A673 (cell line): ENCODE data around the gene IFITM1. TPM values are rescaled to one million over a fixed set of nuclear protein-coding genes. Genes with fewer than 3 reads are reported as not detected.
"Not testable (repeated sequence)": the region's sequence is repeated elsewhere in the genome, so short reads cannot be mapped to it uniquely, and the experiment has no call there.

ENCODE experiments used
- BruUV-seq: library from RNA; stranded (reverse); fragments of 400-500 nt; replicated peaks from 2 replicates; lab custom pipeline; 2021; lab: Mats Ljungman, UMichigan
- CTCF ChIA-PET: fragments of 300-600 bp; sonication (Branson Sonifier 250); formaldehyde crosslinking; loops from one replicate; lab custom pipeline; 2022; ENCODE audit warnings: antibody characterized with exemption; lab: Charles Lee
- POLR2A ChIA-PET: fragments of 300-600 bp; sonication (Branson Sonifier 250); formaldehyde crosslinking; loops from one replicate; lab custom pipeline; 2022; ENCODE audit warnings: antibody characterized with exemption; ENCODE audit not compliant: low non-redundant PET; lab: Charles Lee
- DNase-seq: peaks from one replicate; pipeline ENCODE4 v3.0.0-alpha.2; 2015; ENCODE audit warnings: low spot score
- H3K27ac ChIP-seq: fragments of 200-600 bp; sonication (generic); 2 replicates; pipeline ENCODE4 v1.5.1; 2016; ENCODE audit warnings: mixed run types, low read depth, mild to moderate bottlenecking, mixed read lengths, antibody characterized with exemption, low read length; ENCODE audit not compliant: poor library complexity, severe bottlenecking
- H3K27me3 ChIP-seq: fragments of 200-600 bp; sonication (generic); replicated peaks from 2 replicates; pipeline ENCODE4 v1.6.1; 2017; ENCODE audit warnings: mixed run types, low read depth, mild to moderate bottlenecking, mixed read lengths, antibody characterized with exemption, low read length; ENCODE audit not compliant: insufficient read depth, poor library complexity
- H3K36me3 ChIP-seq: fragments of 200-600 bp; sonication (generic); 2 replicates; pipeline ENCODE4 v1.6.1; 2016; ENCODE audit warnings: mixed run types, mild to moderate bottlenecking, mixed read lengths, antibody characterized with exemption, low read length; ENCODE audit not compliant: insufficient read depth, poor library complexity, severe bottlenecking
- H3K4me1 ChIP-seq: fragments of 200-600 bp; sonication (generic); 2 replicates; pipeline ENCODE4 v1.6.1; 2017; ENCODE audit warnings: mixed run types, mild to moderate bottlenecking, mixed read lengths, antibody characterized with exemption, low read length; ENCODE audit not compliant: insufficient read depth, poor library complexity, severe bottlenecking
- H3K4me3 ChIP-seq: fragments of 200-600 bp; sonication (generic); 2 replicates; pipeline ENCODE4 v1.5.1; 2016; ENCODE audit warnings: low read depth, mixed run types, mild to moderate bottlenecking, mixed read lengths, low read length; ENCODE audit not compliant: poor library complexity, severe bottlenecking
- H3K9me3 ChIP-seq: fragments of 200-600 bp; sonication (generic); 2 replicates; pipeline ENCODE4 v1.6.1; 2016; ENCODE audit warnings: mixed run types, low read depth, mild to moderate bottlenecking, mixed read lengths, antibody characterized with exemption, low read length; ENCODE audit not compliant: poor library complexity, severe bottlenecking
- EZH2 ChIP-seq: fragments of 200-600 bp; sonication (generic); IDR thresholded peaks from 2 replicates; pipeline ENCODE4 v1.6.1; 2017; ENCODE audit warnings: borderline replicate concordance, low read depth, mild to moderate bottlenecking, mixed read lengths, antibody characterized with exemption, low read length; ENCODE audit not compliant: poor library complexity, severe bottlenecking
- intact Hi-C: fragments of 100-400 bp; cut with micrococcal nuclease; formaldehyde crosslinking; loops from one replicate; pipeline ENCODE4 v1.10.0; 2022; ENCODE audit not compliant: unreplicated experiment
- total RNA-seq: library from RNA; stranded (reverse); gene quantifications from 2 replicates; pipeline ENCODE4 v1.2.3, GENCODE V29; 2021
- TF ChIP-seq, protein P1 (sequence below): fragments of 300-800, 200-600 bp; sonication (generic); conservative IDR thresholded peaks from 2 replicates; pipeline ENCODE4 v1.5.1; 2017; ENCODE audit warnings: low read depth, mild to moderate bottlenecking, antibody characterized with exemption, low read length, moderate library complexity, mixed read lengths

The IFITM1 gene
- total RNA-seq, 1 experiment from 2014 or later: 24.4 TPM

DNA sequence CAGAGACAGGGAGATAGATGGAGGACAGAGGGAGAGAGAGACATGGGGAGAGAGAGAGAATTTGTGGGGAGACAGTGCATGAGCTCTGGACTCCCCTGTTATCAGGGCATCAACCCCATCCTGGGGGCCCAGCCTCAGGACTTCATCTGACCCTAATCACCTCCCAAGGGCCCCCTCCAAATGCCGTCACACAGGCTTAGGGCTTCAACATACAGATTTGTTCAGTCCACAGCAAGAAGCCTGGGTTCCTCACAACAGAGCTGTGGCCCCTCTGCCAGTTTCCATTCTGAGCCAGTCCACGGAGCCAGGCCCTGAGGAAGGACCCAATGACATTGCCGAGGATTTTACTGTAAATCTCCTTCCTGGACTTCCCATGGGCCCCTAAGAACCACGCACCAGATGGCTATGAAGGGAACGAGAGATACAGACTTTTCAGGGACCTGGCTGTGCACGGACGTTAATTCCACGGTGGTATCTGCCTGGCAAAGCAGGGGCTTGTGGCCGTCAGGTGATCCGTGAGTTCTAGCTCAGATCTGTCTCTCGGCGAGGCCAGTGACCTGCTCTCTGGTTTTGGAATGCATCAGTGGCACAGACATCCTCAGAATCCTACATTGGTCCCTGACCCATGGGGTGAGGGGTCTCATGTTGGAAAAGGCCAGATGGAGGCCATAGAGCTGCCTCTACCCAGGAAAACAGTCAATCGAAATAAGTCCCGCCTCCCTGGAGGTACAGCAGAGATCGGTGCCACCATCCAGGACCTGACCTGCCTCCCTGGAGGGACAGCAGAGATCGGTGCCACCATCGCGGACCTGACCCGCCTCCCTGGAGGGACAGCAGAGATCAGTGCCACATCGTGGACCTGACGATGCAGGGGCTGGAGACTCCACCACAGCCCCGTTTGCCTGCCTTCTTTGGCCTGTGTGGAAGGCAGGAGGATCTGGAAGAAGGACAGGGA is 46.8 kb downstream of the IFITM1 start:
- POLR2A ChIA-PET: no interaction called here
- Histone ChIP-seq H3K27ac (no peak overlapping the region), H3K9me3 (peaks cover 3% of the 10 kb centered on the region), H3K27me3 (no peaks in the 10 kb centered on the region), H3K4me1 (peaks cover 3% of the 10 kb centered on the region), H3K4me3 (no peak overlapping the region), H3K36me3 (no peaks in the 10 kb centered on the region)
- CTCF ChIA-PET: no interaction called here
- BruUV-seq: no TSS peak
- intact Hi-C loops: no loop called here
- TF ChIP-seq, protein P1, sequence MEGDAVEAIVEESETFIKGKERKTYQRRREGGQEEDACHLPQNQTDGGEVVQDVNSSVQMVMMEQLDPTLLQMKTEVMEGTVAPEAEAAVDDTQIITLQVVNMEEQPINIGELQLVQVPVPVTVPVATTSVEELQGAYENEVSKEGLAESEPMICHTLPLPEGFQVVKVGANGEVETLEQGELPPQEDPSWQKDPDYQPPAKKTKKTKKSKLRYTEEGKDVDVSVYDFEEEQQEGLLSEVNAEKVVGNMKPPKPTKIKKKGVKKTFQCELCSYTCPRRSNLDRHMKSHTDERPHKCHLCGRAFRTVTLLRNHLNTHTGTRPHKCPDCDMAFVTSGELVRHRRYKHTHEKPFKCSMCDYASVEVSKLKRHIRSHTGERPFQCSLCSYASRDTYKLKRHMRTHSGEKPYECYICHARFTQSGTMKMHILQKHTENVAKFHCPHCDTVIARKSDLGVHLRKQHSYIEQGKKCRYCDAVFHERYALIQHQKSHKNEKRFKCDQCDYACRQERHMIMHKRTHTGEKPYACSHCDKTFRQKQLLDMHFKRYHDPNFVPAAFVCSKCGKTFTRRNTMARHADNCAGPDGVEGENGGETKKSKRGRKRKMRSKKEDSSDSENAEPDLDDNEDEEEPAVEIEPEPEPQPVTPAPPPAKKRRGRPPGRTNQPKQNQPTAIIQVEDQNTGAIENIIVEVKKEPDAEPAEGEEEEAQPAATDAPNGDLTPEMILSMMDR: no peak
- no peak for TF ChIP-seq EZH2
- DNase-seq: no peak

GRCh38 chr11:362642-363442 is 49.0 kb downstream of the IFITM1 start:
- TF ChIP-seq EZH2: no peak
- TF ChIP-seq, protein P1: no peak
- Histone ChIP-seq H3K4me1 (peaks cover 1% of the 10 kb centered on the region), H3K27me3 (no peaks in the 10 kb centered on the region), H3K36me3 (no peaks in the 10 kb centered on the region), H3K9me3 (peaks cover 3% of the 10 kb centered on the region), H3K27ac (no peak overlapping the region), H3K4me3 (no peak overlapping the region)
- intact Hi-C loops: no loop called here
- no peak for DNase-seq
- ChIA-PET POLR2A (interaction anchor here (0.7 to 1.2 kb wide), 2 partner anchors 45 to 334 kb away, joined by 6 to 11 read pairs; no protein-coding TSS in a partner anchor), CTCF (interaction anchor here (0.8 kb wide), 3 partner anchors 44 to 163 kb away, joined by 3 to 5 read pairs (median 3); no protein-coding TSS in a partner anchor)
- BruUV-seq: no TSS peak

DNA sequence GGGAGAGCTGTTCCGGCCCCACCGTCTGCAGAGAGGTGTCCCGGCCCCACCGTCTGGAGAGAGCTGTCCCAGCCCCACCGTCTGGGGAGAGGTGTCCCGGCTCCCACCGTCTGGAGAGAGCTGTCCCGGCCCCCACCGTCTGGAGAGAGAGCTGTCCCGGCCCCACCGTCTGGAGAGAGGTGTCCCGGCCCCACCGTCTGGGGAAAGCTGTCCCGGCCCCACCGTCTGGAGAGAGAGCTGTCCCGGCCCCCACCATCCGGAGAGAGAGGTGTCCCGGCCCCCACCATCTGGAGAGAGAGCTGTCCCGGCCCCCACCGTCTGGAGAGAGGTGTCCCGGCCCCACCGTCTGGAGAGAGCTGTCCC is 49.6 kb downstream of the IFITM1 start:
- H3K27ac ChIP-seq, H3K27me3 ChIP-seq, H3K9me3 ChIP-seq, intact Hi-C loops, DNase-seq, BruUV-seq, POLR2A ChIA-PET, H3K36me3 ChIP-seq, H3K4me1 ChIP-seq, H3K4me3 ChIP-seq: not testable (repeated sequence)
- CTCF ChIA-PET: interaction anchor here (0.6 to 0.8 kb wide), 3 partner anchors 44 to 164 kb away, joined by 3 to 6 read pairs (median 5); no protein-coding TSS in a partner anchor
